IMR-90 (cell line): Measurements from ENCODE around the gene BTG4. TPM values are rescaled to one million over a fixed set of nuclear protein-coding genes. Genes with fewer than 3 reads are reported as not detected.

Experiments used
- ATAC-seq: fragments of 200-7000 bp; cut with Tn5 transposase; 2 replicates; pipeline ENCODE4 v1.9.1; 2020; ENCODE audit warnings: low read depth, mild to moderate bottlenecking, moderate library complexity
- BruUV-seq: library from RNA; stranded (reverse); fragments of 400-500 nt; replicated peaks from 2 replicates; lab custom pipeline; 2021; lab: Mats Ljungman, UMichigan
- CTCF ChIA-PET: fragments of 300-600 bp; formaldehyde crosslinking; extraction: SDS; loops from one replicate; lab custom pipeline; 2021; ENCODE audit warnings: antibody characterized with exemption; lab: Yijun Ruan, JAX
- POLR2A ChIA-PET: fragments of 300-600 bp; sonication (Branson Sonifier 250); formaldehyde crosslinking; loops from one replicate; lab custom pipeline; 2022; ENCODE audit warnings: antibody characterized with exemption; ENCODE audit not compliant: unreplicated experiment; lab: Charles Lee
- DNase-seq: peaks from one replicate; pipeline ENCODE4 v3.0.0; 2013
- H2AFZ ChIP-seq: replicated peaks from 2 replicates; pipeline ENCODE3; 2013; ENCODE audit warnings: low read length, mild to moderate bottlenecking; ENCODE audit not compliant: poor library complexity
- H2AK5ac ChIP-seq: 2 replicates; pipeline ENCODE4 v1.6.1; 2013; ENCODE audit warnings: low read depth, low read length, inconsistent platforms
- H2AK9ac ChIP-seq: replicated peaks from 2 replicates; pipeline ENCODE3; 2013; ENCODE audit warnings: mild to moderate bottlenecking, low read depth, low read length, moderate library complexity; ENCODE audit not compliant: poor library complexity
- H2BK120ac ChIP-seq: 2 replicates; pipeline ENCODE4 v1.6.1; 2013; ENCODE audit warnings: low read depth, low read length, inconsistent platforms
- H2BK15ac ChIP-seq: 3 replicates; pipeline ENCODE4 v1.6.1; 2013; ENCODE audit warnings: low read depth, low read length, inconsistent platforms
- H2BK20ac ChIP-seq: 2 replicates; pipeline ENCODE4 v1.6.1; 2013; ENCODE audit warnings: low read depth, mild to moderate bottlenecking, inconsistent platforms, low read length, moderate library complexity
- H2BK5ac ChIP-seq: 2 replicates; pipeline ENCODE4 v1.6.1; 2013; ENCODE audit warnings: mild to moderate bottlenecking, low read depth, low read length, inconsistent platforms; ENCODE audit not compliant: poor library complexity, severe bottlenecking
- H3K14ac ChIP-seq: replicated peaks from 2 replicates; pipeline ENCODE4 v1.6.1; 2013; ENCODE audit warnings: low read depth, low read length, inconsistent platforms
- H3K18ac ChIP-seq: 2 replicates; pipeline ENCODE4 v1.6.1; 2013; ENCODE audit warnings: low read depth, low read length, control low read depth
- H3K23ac ChIP-seq: 2 replicates; pipeline ENCODE4 v1.6.1; 2013; ENCODE audit warnings: low read depth, low read length, inconsistent platforms
- H3K27ac ChIP-seq: 2 replicates; pipeline ENCODE4 v1.5.1; 2013; ENCODE audit warnings: mild to moderate bottlenecking, control low read depth, low read length; ENCODE audit not compliant: insufficient read depth
- H3K27me3 ChIP-seq: 2 replicates; pipeline ENCODE4 v1.6.1; 2013; ENCODE audit warnings: low read length; ENCODE audit not compliant: control insufficient read depth, insufficient read depth
- H3K36me3 ChIP-seq: 2 replicates; pipeline ENCODE4 v1.6.1; 2013; ENCODE audit warnings: low read length, mixed read lengths; ENCODE audit not compliant: control insufficient read depth, insufficient read depth
- H3K4ac ChIP-seq: 2 replicates; pipeline ENCODE4 v1.6.1; 2013; ENCODE audit warnings: low read depth, low read length, inconsistent platforms
- H3K4me1 ChIP-seq: 2 replicates; pipeline ENCODE4 v1.6.1; 2013; ENCODE audit warnings: low read length, mixed read lengths; ENCODE audit not compliant: control insufficient read depth, insufficient read depth
- H3K4me2 ChIP-seq: 2 replicates; pipeline ENCODE4 v1.6.1; 2013; ENCODE audit warnings: low read depth, mild to moderate bottlenecking, control low read depth, low read length, moderate library complexity
- H3K4me3 ChIP-seq: 2 replicates; pipeline ENCODE4 v1.5.1; 2013; ENCODE audit warnings: low read depth, mild to moderate bottlenecking, control low read depth, low read length, moderate library complexity; ENCODE audit not compliant: insufficient read depth
- H3K56ac ChIP-seq: 2 replicates; pipeline ENCODE4 v1.6.1; 2013; ENCODE audit warnings: low read length, inconsistent platforms; ENCODE audit not compliant: insufficient read depth; ENCODE audit errors: extremely low read depth
- H3K79me1 ChIP-seq, 2 experiments: 2 replicates each; pipeline ENCODE4 v1.6.1; 2013; ENCODE audit warnings: low read length in 2 of 2, inconsistent platforms in 1 of 2, low read depth in 1 of 2
- H3K9ac ChIP-seq: 2 replicates; pipeline ENCODE4 v1.6.1; 2013; ENCODE audit warnings: low read depth, low read length, control low read depth
- H3K9me1 ChIP-seq: 2 replicates; pipeline ENCODE4 v1.6.1; 2013; ENCODE audit warnings: low read length, inconsistent platforms; ENCODE audit not compliant: insufficient read depth
- H3K9me3 ChIP-seq: 2 replicates; pipeline ENCODE4 v1.6.1; 2013; ENCODE audit warnings: low read length; ENCODE audit not compliant: control insufficient read depth, insufficient read depth
- H4K20me1 ChIP-seq: 2 replicates; pipeline ENCODE4 v1.6.1; 2013; ENCODE audit warnings: low read length, inconsistent platforms; ENCODE audit not compliant: insufficient read depth
- H4K5ac ChIP-seq: 2 replicates; pipeline ENCODE4 v1.6.1; 2013; ENCODE audit warnings: mild to moderate bottlenecking, low read depth, low read length, control low read depth
- H4K8ac ChIP-seq, 2 experiments: 2 replicates each; pipeline ENCODE4 v1.6.1; 2013; ENCODE audit warnings: low read depth in 2 of 2, low read length in 2 of 2, control low read depth in 1 of 2, inconsistent platforms in 1 of 2
- H4K91ac ChIP-seq: 2 replicates; pipeline ENCODE4 v1.6.1; 2013; ENCODE audit warnings: low read depth, low read length, inconsistent platforms; ENCODE audit not compliant: insufficient read depth
- BHLHE40 ChIP-seq: fragments of 150-350 bp; IDR thresholded peaks from 2 replicates; pipeline ENCODE4 v1.6.1; 2016; ENCODE audit warnings: mild to moderate bottlenecking, low read depth, low read length
- CEBPB ChIP-seq: IDR thresholded peaks from 2 replicates; pipeline ENCODE4 v1.6.1; 2012; ENCODE audit warnings: low read depth, low read length, improper control_type of control experiment
- CHD1 ChIP-seq: IDR thresholded peaks from 2 replicates; pipeline ENCODE4 v1.6.1; 2012; ENCODE audit warnings: low read depth, low read length, improper control_type of control experiment
- CTCF ChIP-seq: conservative IDR thresholded peaks from 2 replicates; pipeline ENCODE4 v1.5.1; 2012; ENCODE audit warnings: mild to moderate bottlenecking, low read depth, low read length, improper control_type of control experiment
- ELK1 ChIP-seq: fragments of 150-350 bp; IDR thresholded peaks from 2 replicates; pipeline ENCODE4 v1.6.1; 2016; ENCODE audit warnings: low read depth, mild to moderate bottlenecking, low read length, moderate library complexity, borderline replicate concordance
- FOS ChIP-seq: fragments of 150-350 bp; IDR thresholded peaks from 2 replicates; pipeline ENCODE4 v1.6.1; 2016; ENCODE audit warnings: low read depth, low read length
- MAFK ChIP-seq: IDR thresholded peaks from 2 replicates; pipeline ENCODE4 v1.6.1; 2012; ENCODE audit warnings: low read depth, low read length, improper control_type of control experiment
- MAZ ChIP-seq: IDR thresholded peaks from 2 replicates; pipeline ENCODE4 v1.6.1; 2012; ENCODE audit warnings: low read depth, mild to moderate bottlenecking, low read length, improper control_type of control experiment, moderate library complexity, borderline replicate concordance
- MXI1 ChIP-seq: IDR thresholded peaks from 2 replicates; pipeline ENCODE4 v1.6.1; 2012; ENCODE audit warnings: low read depth, mild to moderate bottlenecking, low read length, moderate library complexity, borderline replicate concordance
- POLR2A ChIP-seq: IDR thresholded peaks from 2 replicates; pipeline ENCODE4 v1.6.1; 2012; ENCODE audit warnings: mild to moderate bottlenecking, low read depth, low read length
- RAD21 ChIP-seq: IDR thresholded peaks from 2 replicates; pipeline ENCODE4 v1.6.1; 2012; ENCODE audit warnings: low read length, improper control_type of control experiment
- RCOR1 ChIP-seq: IDR thresholded peaks from 2 replicates; pipeline ENCODE4 v1.6.1; 2012; ENCODE audit warnings: mild to moderate bottlenecking, low read length, improper control_type of control experiment; ENCODE audit not compliant: insufficient replicate concordance
- RFX5 ChIP-seq: IDR thresholded peaks from 2 replicates; pipeline ENCODE4 v1.8.0; 2012; ENCODE audit warnings: low read depth, mild to moderate bottlenecking, low read length, moderate library complexity
- SMC3 ChIP-seq: fragments of 150-350 bp; IDR thresholded peaks from 2 replicates; pipeline ENCODE4 v1.6.1; 2016; ENCODE audit warnings: low read depth, mild to moderate bottlenecking, antibody characterized with exemption, low read length, moderate library complexity
- USF2 ChIP-seq: fragments of 150-350 bp; IDR thresholded peaks from 2 replicates; pipeline ENCODE4 v1.6.1; 2017; ENCODE audit warnings: mild to moderate bottlenecking, antibody characterized with exemption, low read length, low read depth
- WGBS, 2 experiments: methylation state at CpG; one replicate each; pipeline versions ENCODE4 v1.1.5 to v1.1.7; 2013; ENCODE audit warnings: missing lambda C conversion rate in 2 of 2; ENCODE audit not compliant: insufficient read length in 1 of 2; ENCODE audit errors: extremely low coverage in 2 of 2; 5-methylcytosine and 5-hydroxymethylcytosine counted together
- dilution Hi-C: fragments of 300-500 bp; cut with HindIII; formaldehyde crosslinking; loops from one replicate; pipeline ENCODE4 v1.14.3; 2018; ENCODE audit warnings: low sequenced_read_pairs; ENCODE audit not compliant: unreplicated experiment
- in situ Hi-C: fragments of 300-500 bp; cut with MboI; formaldehyde crosslinking; loops from 3 replicates; pipeline ENCODE4 v1.14.3; 2019; ENCODE audit warnings: low sequenced_read_pairs, inconsistent platforms, mixed read lengths
- intact Hi-C: fragments of 100-400 bp; cut with micrococcal nuclease; formaldehyde crosslinking; loops from 2 replicates; pipeline ENCODE4 v1.10.0; 2022
- polyA plus RNA-seq, 3 experiments: library from polyadenylated mRNA; depleted of rRNA; stranded (reverse); fragments of >200 nt; gene quantifications; 2 replicates each; pipeline ENCODE4 v1.2.3, GENCODE V29; 2012; ENCODE audit warnings: low replicate concordance in 1 of 3
- total RNA-seq: library from RNA; depleted of rRNA; stranded (reverse); fragments of >200 nt; gene quantifications from 2 replicates; pipeline ENCODE4 v1.2.3, GENCODE V29; 2012

The BTG4 gene
- total and polyA plus RNA-seq, 2 of the 4 experiments (the other 2 are of a cell fraction): not detected

GRCh38 chr11:111549196-111549868 lies 37.1 kb upstream of the BTG4 start:
- Histone ChIP-seq H2BK5ac (peak overlapping the region; percentile 41), H3K56ac (no peak overlapping the region), H3K14ac (no peak overlapping the region), H3K79me1 (peaks cover 51 to 76% of the 10 kb centered on the region in 2 experiments), H3K4me2 (no peak overlapping the region), H4K20me1 (no peaks in the 10 kb centered on the region), H3K9me1 (peaks cover 42% of the 10 kb centered on the region), H3K4ac (no peak overlapping the region; the same call in 1 of the 2 replicates), H2BK120ac (no peak overlapping the region), H4K8ac (peak overlapping the region in 1 of 2 experiments; percentile 3; a peak in 1 of 4 replicates), H3K36me3 (peaks cover 55% of the 10 kb centered on the region), H3K23ac (no peak overlapping the region), H2BK15ac (no peak overlapping the region), H3K27me3 (no peaks in the 10 kb centered on the region), H3K9ac (peak overlapping the region; percentile 1; the same call in 1 of the 2 replicates), H3K4me1 (peaks cover 20% of the 10 kb centered on the region), H4K5ac (peak overlapping the region; percentile 47), H3K4me3 (no peak overlapping the region), H3K9me3 (no peaks in the 10 kb centered on the region), H3K27ac (peak overlapping the region; percentile 51; the same call in 1 of the 2 replicates), H2AK9ac (no peak overlapping the region), H2BK20ac (no peak overlapping the region), H3K18ac (peak overlapping the region; percentile 63), H4K91ac (no peak overlapping the region; the same call in 1 of the 2 replicates), H2AFZ (no peak overlapping the region), H2AK5ac (no peak overlapping the region)
- ChIA-PET POLR2A (no interaction called here), CTCF (interaction anchor here (1.3 kb wide), 1 partner anchor 94 kb away, joined by 4 read pairs; no protein-coding TSS in a partner anchor)
- DNase-seq: no peak
- dilution Hi-C loops (no loop called here), in situ Hi-C loops (no loop called here), intact Hi-C loops (no loop called here)
- no TSS peak for BruUV-seq
- ATAC-seq: no peak
- WGBS, 2 experiments: 83% methylated on average over 2 of the region's 11 CpGs; no CpG with 5 or more reads in 1 of the 2 experiments
- TF ChIP-seq SMC3 (no peak), RAD21 (no peak), CTCF (no peak), POLR2A (no peak), BHLHE40 (no peak), CEBPB (no peak), RFX5 (no peak), ELK1 (no peak), CHD1 (no peak), MAZ (no peak), FOS (no peak), MAFK (no peak), MXI1 (no peak), USF2 (no peak), RCOR1 (no peak)
